A549 (cell line): Measurements from ENCODE around the gene ZGPAT.

Source experiments
- CTCF ChIP-seq: fragments of >200 bp; sonication (Bioruptor Twin); formaldehyde crosslinking; IDR thresholded peaks from 3 replicates; pipeline ENCODE4 v1.5.1; 2016
- POLR2A ChIP-seq: IDR thresholded peaks from 2 replicates; pipeline ENCODE4 v1.6.1; 2012; ENCODE audit warnings: mild to moderate bottlenecking, low read length

- TF ChIP-seq CTCF, result no peak
- TF ChIP-seq POLR2A, result no peak
Observed at GRCh38 chr20:63767886-63768285, 60.0 kb downstream of the ZGPAT start.
